GM12891 (cell line): Measurements from ENCODE around the gene RGS7.

ENCODE experiments used
- DNase-seq: peaks from one replicate; pipeline ENCODE4 v3.0.0; 2011; ENCODE audit warnings: low spot score; ENCODE audit not compliant: insufficient read length
- FAIRE-seq: peaks from 2 replicates; lab custom pipeline; 2011; peaks lifted over from hg19 to GRCh38; lab: Jason Lieb, UNC
- PAX5 ChIP-seq: IDR thresholded peaks from 2 replicates; pipeline ENCODE4 v1.6.1; 2011; ENCODE audit warnings: low read length, moderate library complexity, mild to moderate bottlenecking; ENCODE audit not compliant: insufficient read depth, severe bottlenecking
- POLR2A ChIP-seq: IDR thresholded peaks from 2 replicates; pipeline ENCODE4 v1.6.1; 2011; ENCODE audit warnings: low read depth, low read length, control low read depth
- POLR2AphosphoS5 ChIP-seq: IDR thresholded peaks from 2 replicates; pipeline ENCODE4 v1.6.1; 2011; ENCODE audit warnings: low read depth, low read length, control low read depth
- POU2F2 ChIP-seq: IDR thresholded peaks from 2 replicates; pipeline ENCODE4 v1.6.1; 2011; ENCODE audit warnings: low read depth, mild to moderate bottlenecking, control low read depth, low read length, moderate library complexity
- SPI1 ChIP-seq: IDR thresholded peaks from 2 replicates; pipeline ENCODE4 v1.6.1; 2011; ENCODE audit warnings: low read depth, low read length, control low read depth
- TAF1 ChIP-seq: IDR thresholded peaks from 2 replicates; pipeline ENCODE4 v1.6.1; 2011; ENCODE audit warnings: low read depth, low read length, control low read depth

RGS7 gene

GRCh38 chr1:241020851-241021697 lies 335.9 kb downstream of the RGS7 start:
- no peak for FAIRE-seq
- DNase-seq: no peak
- TF ChIP-seq POLR2AphosphoS5: no peak
- TF ChIP-seq PAX5: no peak
- TF ChIP-seq TAF1: no peak
- TF ChIP-seq POU2F2: no peak
- TF ChIP-seq SPI1: no peak
- TF ChIP-seq POLR2A: no peak

- TF ChIP-seq SPI1 (no peak), PAX5 (no peak), POLR2A (no peak), POLR2AphosphoS5 (no peak), TAF1 (no peak)
- DNase-seq (no peak), FAIRE-seq (no peak)
These were observed 344.2 kb downstream of the RGS7 start for GRCh38 chr1:241012708-241013340.

- TF ChIP-seq POU2F2 (no peak), POLR2AphosphoS5 (no peak), SPI1 (no peak), POLR2A (no peak), PAX5 (no peak), TAF1 (no peak)
- FAIRE-seq (no peak), DNase-seq (no peak)
These were observed 349.3 kb downstream of the RGS7 start for GRCh38 chr1:241007668-241008067.

GRCh38 chr1:240999826-241000225 lies 357.2 kb downstream of the RGS7 start:
- no peak for DNase-seq
- FAIRE-seq: no peak
- TF ChIP-seq TAF1: no peak
- TF ChIP-seq SPI1: no peak
- no peak for TF ChIP-seq POLR2AphosphoS5
- no peak for TF ChIP-seq POU2F2
- no peak for TF ChIP-seq POLR2A
- TF ChIP-seq PAX5: no peak

- FAIRE-seq: no peak
- TF ChIP-seq PAX5: no peak
- no peak for TF ChIP-seq POU2F2
- no peak for TF ChIP-seq POLR2AphosphoS5
- no peak for TF ChIP-seq TAF1
- DNase-seq: no peak
These were observed 358.5 kb downstream of the RGS7 start for GRCh38 chr1:240998441-240999015.

GRCh38 chr1:240998024-240998423 lies 359.0 kb downstream of the RGS7 start:
- DNase-seq (no peak), FAIRE-seq (no peak)
- TF ChIP-seq PAX5: no peak

- DNase-seq (no peak), FAIRE-seq (no peak)
- TF ChIP-seq POLR2AphosphoS5: no peak
These were observed 364.0 kb downstream of the RGS7 start for GRCh38 chr1:240993004-240993403.

GRCh38 chr1:240991230-240991629 lies 365.8 kb downstream of the RGS7 start:
- TF ChIP-seq POLR2A (no peak), SPI1 (no peak), POLR2AphosphoS5 (no peak), POU2F2 (no peak), PAX5 (no peak), TAF1 (no peak)
- DNase-seq: no peak
- no peak for FAIRE-seq

GRCh38 chr1:240987928-240988327 lies 369.1 kb downstream of the RGS7 start:
- TF ChIP-seq PAX5 (no peak), POLR2A (no peak), POU2F2 (no peak), POLR2AphosphoS5 (no peak), SPI1 (no peak), TAF1 (no peak)
- DNase-seq (no peak), FAIRE-seq (no peak)

- TF ChIP-seq TAF1: no peak
- no peak for TF ChIP-seq PAX5
- TF ChIP-seq POLR2AphosphoS5: no peak
- TF ChIP-seq POU2F2: no peak
- TF ChIP-seq SPI1: no peak
- TF ChIP-seq POLR2A: no peak
- DNase-seq (no peak), FAIRE-seq (no peak)
These were observed 371.9 kb downstream of the RGS7 start for GRCh38 chr1:240985081-240985480.
